ENCODE measurements around the gene GRM7.

Gene GRM7

DNA sequence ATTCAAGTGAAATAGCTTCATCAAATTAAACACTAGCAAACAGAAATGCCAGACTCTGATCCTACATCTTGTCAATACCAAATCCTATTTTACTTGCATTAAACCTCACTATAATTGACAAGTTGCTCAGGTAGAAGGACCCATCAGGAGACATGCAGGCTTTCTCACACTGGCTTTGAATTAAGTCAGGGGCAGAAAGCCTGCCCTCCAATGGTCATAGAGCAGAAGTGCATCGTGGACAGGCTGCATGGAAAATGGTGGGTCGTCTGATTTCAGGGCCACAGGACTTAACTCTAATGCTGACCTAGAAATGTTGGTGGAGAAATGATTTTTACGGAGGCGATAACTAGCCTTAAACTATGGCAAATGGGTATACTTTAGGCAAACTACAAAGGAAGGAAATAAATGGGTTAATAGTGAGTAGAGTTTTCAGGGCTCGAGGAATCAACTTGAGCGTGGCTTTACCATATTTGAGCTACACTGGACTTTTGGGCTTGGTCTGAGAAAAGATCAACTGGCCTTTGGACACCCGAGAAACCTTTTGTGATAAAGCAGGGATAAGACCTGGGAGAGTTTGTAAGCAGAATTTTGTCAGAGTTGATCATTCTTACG is 283.9 kb downstream of the GRM7 start:
- TF ChIP-seq POLR2A (IDR thresholded peaks at IDR 0.05; ENCODE audit: low read depth, low read length) = no peak
- peak; percentile 1 for DNase-seq (ENCODE audit: insufficient read length, low spot score)
- no peak for FAIRE-seq

- TF ChIP-seq POLR2A (IDR thresholded peaks at IDR 0.05; ENCODE audit: low read depth, low read length) = no peak
- DNase-seq (ENCODE audit: insufficient read length, low spot score) (no peak), FAIRE-seq (no peak)
These were observed 285.6 kb downstream of the GRM7 start for GRCh38 chr3:7146529-7146928.

GRCh38 chr3:7158516-7158915 is 297.6 kb downstream of the GRM7 start:
- no peak for FAIRE-seq

GRCh38 chr3:7160689-7161088 is 299.8 kb downstream of the GRM7 start:
- FAIRE-seq (no peak), DNase-seq (ENCODE audit: insufficient read length, low spot score) (no peak)
- TF ChIP-seq POLR2A (IDR thresholded peaks at IDR 0.05; ENCODE audit: low read depth, low read length) = no peak

More at GRCh38 chr3:7158516-7158915, 297.6 kb downstream of the GRM7 start:
- TF ChIP-seq POLR2A (IDR thresholded peaks at IDR 0.05; ENCODE audit: low read depth, low read length) = no peak
- DNase-seq (ENCODE audit: insufficient read length, low spot score) = no peak

DNA sequence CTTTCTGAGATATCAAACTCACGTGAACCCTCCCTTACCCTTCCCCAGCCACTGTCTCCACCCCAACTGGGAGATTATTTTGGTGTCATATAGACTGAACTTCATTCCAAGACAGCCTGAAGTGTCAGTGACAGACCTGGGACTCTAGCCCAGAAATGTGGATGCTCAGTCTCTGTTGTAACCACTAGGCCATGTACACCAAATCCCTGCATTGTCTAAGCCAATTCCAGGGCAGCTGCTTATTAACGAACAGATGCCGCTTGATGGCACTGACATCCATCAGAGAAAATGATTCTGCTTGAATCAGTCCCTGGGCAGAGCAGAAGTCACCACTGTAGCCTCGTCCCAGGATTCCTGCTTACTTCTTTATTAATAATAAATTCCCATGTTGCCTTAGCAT is 305.5 kb downstream of the GRM7 start:
- FAIRE-seq (no peak), DNase-seq (ENCODE audit: insufficient read length, low spot score) (no peak)

GRCh38 chr3:7171493-7171892 is 310.6 kb downstream of the GRM7 start:
- FAIRE-seq = no peak
- no peak for TF ChIP-seq POLR2A (IDR thresholded peaks at IDR 0.05; ENCODE audit: low read depth, low read length)
- DNase-seq (ENCODE audit: insufficient read length, low spot score) = no peak

More for the DNA sequence above, 305.5 kb downstream of the GRM7 start:
- TF ChIP-seq POLR2A (IDR thresholded peaks at IDR 0.05; ENCODE audit: low read depth, low read length) = no peak

DNA sequence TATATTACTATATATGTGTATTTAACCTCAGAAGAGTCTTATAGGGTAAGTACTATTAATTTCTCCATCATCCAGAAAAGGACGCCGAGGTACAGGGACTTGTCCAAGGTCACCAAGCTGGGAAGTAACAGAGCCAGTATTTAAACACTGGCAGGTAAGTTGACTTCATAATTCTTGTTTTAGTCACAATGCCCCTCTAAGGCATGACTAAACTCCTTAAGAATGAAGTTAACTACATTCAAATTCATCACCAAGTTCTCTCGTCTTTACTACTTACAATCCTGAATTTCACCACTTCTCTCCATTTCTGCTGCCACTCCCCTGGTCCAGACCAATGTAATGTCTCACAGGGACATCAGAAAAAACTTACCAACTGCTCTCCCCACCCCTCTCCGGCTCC is 312.1 kb downstream of the GRM7 start:
- DNase-seq (ENCODE audit: insufficient read length, low spot score) = no peak

GRCh38 chr3:7188551-7188950 is 327.6 kb downstream of the GRM7 start:
- TF ChIP-seq POLR2A (IDR thresholded peaks at IDR 0.05; ENCODE audit: low read depth, low read length) = no peak
- FAIRE-seq = no peak

More for the DNA sequence above, 312.1 kb downstream of the GRM7 start:
- no peak for FAIRE-seq
- no peak for TF ChIP-seq POLR2A (IDR thresholded peaks at IDR 0.05; ENCODE audit: low read depth, low read length)

DNA sequence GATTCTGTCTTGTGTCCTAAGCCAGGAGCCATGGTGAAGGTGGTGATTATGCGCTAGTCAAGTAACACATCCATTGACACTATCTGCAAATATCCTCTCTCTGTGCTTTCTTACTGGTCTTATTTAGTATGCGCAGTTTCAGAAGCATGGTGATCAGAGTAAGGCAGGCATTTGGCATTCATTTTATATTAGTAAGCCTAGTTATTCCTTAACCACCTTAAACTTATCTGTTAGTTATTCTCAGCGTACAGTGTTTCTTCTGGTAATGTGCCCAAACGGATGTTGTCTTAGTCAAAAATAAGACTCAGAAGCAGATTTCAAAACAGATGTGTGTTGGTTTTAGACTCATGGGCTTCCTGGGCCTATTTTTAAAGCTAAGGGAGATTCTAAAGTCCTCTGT is 329.2 kb downstream of the GRM7 start:
- TF ChIP-seq POLR2A (IDR thresholded peaks at IDR 0.05; ENCODE audit: low read depth, low read length) = no peak
- FAIRE-seq = no peak
- DNase-seq (ENCODE audit: insufficient read length, low spot score) = no peak

More at GRCh38 chr3:7188551-7188950, 327.6 kb downstream of the GRM7 start:
- no peak for DNase-seq (ENCODE audit: insufficient read length, low spot score)

GRCh38 chr3:7193269-7193668 is 332.4 kb downstream of the GRM7 start:
- TF ChIP-seq POLR2A (IDR thresholded peaks at IDR 0.05; ENCODE audit: low read depth, low read length) = no peak
- FAIRE-seq = no peak
- no peak for DNase-seq (ENCODE audit: insufficient read length, low spot score)

DNA sequence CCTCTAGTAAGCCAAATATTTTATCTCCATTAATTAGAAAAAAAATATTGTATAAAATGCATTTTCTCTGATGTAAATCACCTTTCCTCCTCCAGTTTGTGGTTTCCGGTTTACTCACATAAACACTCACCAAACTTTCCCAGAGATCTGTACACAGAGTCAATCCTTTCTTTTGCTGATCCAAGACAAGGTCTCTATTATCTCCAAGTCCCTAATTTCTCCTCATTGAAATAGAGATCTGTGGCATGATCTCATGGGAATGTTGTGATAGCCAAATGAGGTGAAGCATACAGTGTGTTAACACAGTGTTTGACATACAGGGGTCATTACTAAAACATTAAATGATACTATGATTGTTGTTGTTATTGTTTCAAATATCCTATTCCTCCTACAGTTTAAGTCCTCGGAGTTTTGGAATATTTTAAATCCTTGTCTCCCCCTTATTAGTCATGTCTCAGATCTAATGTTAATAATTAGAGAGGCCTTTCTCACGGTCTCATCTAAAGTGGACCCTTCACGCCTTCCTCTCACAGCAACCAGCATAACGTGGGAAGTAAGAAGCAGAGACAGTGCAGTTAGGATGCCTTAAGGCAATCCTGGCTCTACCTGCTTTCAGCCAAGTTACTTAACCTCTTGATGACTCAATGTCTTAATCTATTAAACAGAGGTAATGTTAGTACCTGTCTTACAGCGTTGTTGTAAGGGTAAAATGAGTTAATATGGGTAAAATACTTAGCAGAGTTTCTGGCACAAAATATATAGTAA is 333.3 kb downstream of the GRM7 start:
- TF ChIP-seq POLR2A (IDR thresholded peaks at IDR 0.05; ENCODE audit: low read depth, low read length) = no peak
- FAIRE-seq (no peak), DNase-seq (ENCODE audit: insufficient read length, low spot score) (no peak)

- FAIRE-seq (no peak), DNase-seq (ENCODE audit: insufficient read length, low spot score) (no peak)
- TF ChIP-seq POLR2A (IDR thresholded peaks at IDR 0.05; ENCODE audit: low read depth, low read length) = no peak
These were observed 335.0 kb downstream of the GRM7 start for GRCh38 chr3:7195934-7196333.

DNA sequence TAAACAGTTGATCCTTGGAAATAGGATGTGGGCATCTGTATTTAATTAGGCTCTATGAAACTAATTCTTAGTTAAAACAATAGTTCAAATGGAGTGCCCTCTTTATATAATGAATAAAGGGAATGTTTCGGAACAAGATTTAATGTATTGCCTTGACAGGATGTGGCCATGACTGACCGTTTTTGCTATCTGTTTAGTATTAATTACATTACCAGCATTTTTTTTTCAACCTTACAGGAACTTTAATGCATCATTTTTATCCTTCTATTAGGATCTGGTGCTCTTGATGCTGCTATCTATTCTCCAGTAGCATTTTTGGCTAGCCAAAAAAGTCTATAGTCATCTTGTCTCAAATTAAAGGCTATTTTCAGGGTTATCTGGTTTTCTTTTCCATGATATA is 340.9 kb downstream of the GRM7 start:
- no peak for TF ChIP-seq POLR2A (IDR thresholded peaks at IDR 0.05; ENCODE audit: low read depth, low read length)
- no peak for FAIRE-seq

GRCh38 chr3:7203969-7204847 is 343.3 kb downstream of the GRM7 start:
- no peak for FAIRE-seq
- no peak for TF ChIP-seq POLR2A (IDR thresholded peaks at IDR 0.05; ENCODE audit: low read depth, low read length)
- DNase-seq (ENCODE audit: insufficient read length, low spot score) = no peak

More for the DNA sequence above, 340.9 kb downstream of the GRM7 start:
- DNase-seq (ENCODE audit: insufficient read length, low spot score) = no peak
